ENCODE results near the gene FXR1.

The FXR1 gene

DNA sequence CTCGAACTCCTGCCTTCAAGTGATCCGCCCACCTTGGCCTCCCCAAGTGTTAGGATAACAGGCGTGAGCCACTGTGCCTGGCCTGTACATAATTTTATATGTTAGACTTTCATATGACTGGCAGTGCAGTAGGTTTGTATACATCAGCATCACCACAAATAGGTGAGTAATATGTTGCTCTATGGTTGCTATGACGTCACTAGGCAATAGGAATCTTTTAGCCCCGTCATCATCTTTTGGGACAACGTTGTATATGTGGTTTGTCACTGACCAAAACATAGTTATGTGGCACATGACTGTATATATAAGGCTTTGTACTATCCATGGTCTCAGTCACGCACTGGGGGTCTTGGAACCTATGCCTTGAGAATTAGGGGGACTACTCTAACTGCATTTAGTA lies 94.1 kb downstream of the FXR1 start:
- TF ChIP-seq, protein P1, sequence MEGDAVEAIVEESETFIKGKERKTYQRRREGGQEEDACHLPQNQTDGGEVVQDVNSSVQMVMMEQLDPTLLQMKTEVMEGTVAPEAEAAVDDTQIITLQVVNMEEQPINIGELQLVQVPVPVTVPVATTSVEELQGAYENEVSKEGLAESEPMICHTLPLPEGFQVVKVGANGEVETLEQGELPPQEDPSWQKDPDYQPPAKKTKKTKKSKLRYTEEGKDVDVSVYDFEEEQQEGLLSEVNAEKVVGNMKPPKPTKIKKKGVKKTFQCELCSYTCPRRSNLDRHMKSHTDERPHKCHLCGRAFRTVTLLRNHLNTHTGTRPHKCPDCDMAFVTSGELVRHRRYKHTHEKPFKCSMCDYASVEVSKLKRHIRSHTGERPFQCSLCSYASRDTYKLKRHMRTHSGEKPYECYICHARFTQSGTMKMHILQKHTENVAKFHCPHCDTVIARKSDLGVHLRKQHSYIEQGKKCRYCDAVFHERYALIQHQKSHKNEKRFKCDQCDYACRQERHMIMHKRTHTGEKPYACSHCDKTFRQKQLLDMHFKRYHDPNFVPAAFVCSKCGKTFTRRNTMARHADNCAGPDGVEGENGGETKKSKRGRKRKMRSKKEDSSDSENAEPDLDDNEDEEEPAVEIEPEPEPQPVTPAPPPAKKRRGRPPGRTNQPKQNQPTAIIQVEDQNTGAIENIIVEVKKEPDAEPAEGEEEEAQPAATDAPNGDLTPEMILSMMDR (IDR thresholded peaks at IDR 0.05; ENCODE audit: borderline replicate concordance, insufficient read depth, low read depth, low read length) = no peak

DNA sequence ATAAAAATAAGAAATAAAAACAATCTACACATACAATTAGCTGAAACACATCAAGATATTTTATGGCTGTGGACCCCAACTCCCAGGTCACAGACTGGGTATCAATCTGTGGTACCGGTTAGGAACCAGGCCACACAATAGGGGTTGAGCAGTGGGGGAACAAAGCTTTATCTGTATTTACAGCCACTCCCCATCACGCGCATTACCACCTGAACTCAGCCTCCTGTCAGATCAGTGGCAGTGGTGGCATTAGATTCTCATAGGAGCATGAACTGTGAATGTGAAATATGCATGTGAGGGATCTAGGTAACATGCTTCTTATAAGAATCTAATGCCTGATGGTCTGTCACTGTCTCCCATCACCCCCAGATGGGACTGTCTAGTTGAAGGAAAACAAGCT lies 94.8 kb downstream of the FXR1 start:
- no peak overlapping the region for H3K4me3 ChIP-seq (ENCODE audit: low read depth, low read length)
- TF ChIP-seq, protein P1 (IDR thresholded peaks at IDR 0.05; ENCODE audit: borderline replicate concordance, insufficient read depth, low read depth, low read length) = no peak

More for the DNA sequence above, 94.1 kb downstream of the FXR1 start:
- H3K4me3 ChIP-seq (ENCODE audit: low read depth, low read length) = no peak overlapping the region

DNA sequence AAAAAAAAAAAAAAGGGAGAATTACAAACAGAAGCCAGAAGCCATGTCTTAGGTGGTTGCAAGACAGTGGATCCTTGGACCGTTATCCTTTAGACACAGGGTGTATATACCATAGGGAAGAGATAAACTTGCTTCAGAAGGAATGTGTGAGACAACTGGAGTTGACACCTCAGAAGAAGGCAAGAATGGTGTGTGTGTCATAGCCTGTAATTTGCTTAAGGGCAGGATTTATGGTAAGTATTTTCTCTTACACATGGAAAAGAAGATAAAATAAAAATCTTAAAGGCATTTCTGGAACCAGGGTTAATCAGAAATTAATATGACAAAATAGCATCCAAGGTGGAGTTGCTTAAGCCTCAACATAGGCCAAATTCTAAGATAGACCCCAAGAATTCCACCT lies 96.3 kb downstream of the FXR1 start:
- TF ChIP-seq, protein P1 (IDR thresholded peaks at IDR 0.05; ENCODE audit: borderline replicate concordance, insufficient read depth, low read depth, low read length) = no peak
- no peak overlapping the region for H3K4me3 ChIP-seq (ENCODE audit: low read depth, low read length)

DNA sequence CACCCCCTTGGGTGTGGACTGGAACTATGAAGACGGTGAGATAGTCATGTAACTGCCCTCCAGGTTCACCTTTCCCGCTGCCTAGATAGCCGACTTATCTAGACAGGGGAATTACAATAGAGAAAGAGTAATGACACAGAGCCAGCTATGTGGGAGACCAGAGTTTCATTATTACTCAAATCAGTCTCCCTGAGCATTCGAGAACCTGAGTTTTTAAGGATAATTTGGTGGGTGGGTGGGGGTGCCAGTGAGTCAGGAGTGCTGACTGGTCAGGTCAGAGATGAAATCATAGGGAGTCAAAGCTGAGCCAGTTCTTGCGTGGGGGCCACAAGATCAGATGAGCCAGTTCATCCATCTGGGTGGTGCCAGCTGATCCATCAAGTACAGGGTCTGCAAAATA lies 96.8 kb downstream of the FXR1 start:
- H3K4me3 ChIP-seq (ENCODE audit: low read depth, low read length) = no peak overlapping the region
- TF ChIP-seq, protein P1 (IDR thresholded peaks at IDR 0.05; ENCODE audit: borderline replicate concordance, insufficient read depth, low read depth, low read length) = no peak

DNA sequence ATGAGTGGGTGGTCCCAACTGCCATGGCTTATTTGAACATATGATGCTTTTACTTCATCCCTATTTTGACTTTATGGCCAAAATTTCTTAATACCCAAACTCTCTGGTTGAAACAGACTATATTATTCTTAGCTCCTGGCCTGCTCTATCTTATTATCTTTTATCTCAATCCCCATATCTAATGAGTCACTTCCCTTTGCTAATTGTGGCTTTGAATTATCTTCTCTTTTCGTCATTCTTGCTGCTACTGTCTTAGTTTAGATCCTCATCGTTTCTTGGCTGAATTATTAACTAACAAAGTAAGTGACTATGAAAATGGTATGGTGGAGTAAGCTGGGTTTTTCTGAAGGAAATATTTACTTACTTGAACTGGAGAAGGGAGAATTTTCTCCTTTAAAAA lies 105.2 kb downstream of the FXR1 start:
- TF ChIP-seq, protein P1 (IDR thresholded peaks at IDR 0.05; ENCODE audit: borderline replicate concordance, insufficient read depth, low read depth, low read length) = no peak
- no peak overlapping the region for H3K4me3 ChIP-seq (ENCODE audit: low read depth, low read length)

DNA sequence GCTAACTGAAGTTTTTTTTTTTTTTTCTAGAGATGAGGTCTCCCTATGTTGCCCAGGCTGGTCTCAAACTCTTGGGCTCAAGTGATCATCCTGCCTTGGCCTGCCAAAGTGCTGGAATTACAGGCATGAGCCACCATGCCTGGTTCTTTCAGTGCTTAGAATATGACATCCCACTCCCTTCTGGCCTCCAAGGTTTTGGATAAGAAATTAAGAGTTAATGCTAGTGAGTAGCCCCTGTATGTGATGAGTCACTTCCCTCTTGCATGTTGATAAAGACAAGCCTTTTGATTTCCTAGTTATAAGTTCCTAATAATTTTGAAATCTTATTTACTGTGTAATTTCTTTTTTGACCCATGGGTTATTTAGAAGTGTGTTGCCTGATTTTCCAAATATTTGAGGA lies 112.7 kb downstream of the FXR1 start:
- H3K4me3 ChIP-seq (ENCODE audit: low read depth, low read length) = no peak overlapping the region
- TF ChIP-seq, protein P1 (IDR thresholded peaks at IDR 0.05; ENCODE audit: borderline replicate concordance, insufficient read depth, low read depth, low read length) = no peak

DNA sequence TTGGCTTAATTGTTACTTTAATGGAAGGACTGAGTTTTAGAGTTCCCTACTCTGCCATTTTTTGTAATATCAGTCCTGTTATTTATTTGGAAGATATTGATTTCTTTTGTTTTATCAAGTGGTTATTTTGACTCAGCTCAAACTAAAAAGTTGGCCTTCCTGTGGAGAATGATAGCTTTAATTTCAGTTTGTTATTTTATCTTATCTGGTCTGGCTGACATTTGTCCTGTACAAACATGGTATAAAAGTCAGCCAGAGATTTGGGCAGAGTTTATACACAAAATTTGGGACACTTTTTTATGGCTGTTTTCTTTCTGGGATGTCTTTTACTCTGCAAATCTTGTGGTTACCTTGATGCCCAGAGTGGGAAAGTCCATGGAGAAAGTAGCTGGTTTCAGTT lies 118.5 kb downstream of the FXR1 start:
- no peak overlapping the region for H3K4me3 ChIP-seq (ENCODE audit: low read depth, low read length)
- TF ChIP-seq, protein P1 (IDR thresholded peaks at IDR 0.05; ENCODE audit: borderline replicate concordance, insufficient read depth, low read depth, low read length) = no peak
